ENCODE results near the gene FRYL.

GRCh38 chr4:48470570-48470969 is 309.5 kb downstream of the FRYL start:
- no peak for TF ChIP-seq CTCF (IDR thresholded peaks at IDR 0.05; ENCODE audit: insufficient read depth, low read length)
- no peak for TF ChIP-seq REST (IDR thresholded peaks at IDR 0.05; ENCODE audit: insufficient replicate concordance, low read depth)
- no peak for TF ChIP-seq POLR2AphosphoS5 (IDR thresholded peaks at IDR 0.05; ENCODE audit: low read depth)
- TF ChIP-seq GABPA (IDR thresholded peaks at IDR 0.05; ENCODE audit: low read depth): no peak
